CD4-positive, alpha-beta T cell treated with Interleukin-1 beta for 1 hour (primary cell): ENCODE results near the gene CD177.
"Not testable (repeated sequence)": the region's sequence is repeated elsewhere in the genome, so short reads cannot be mapped to it uniquely, and the experiment has no call there.

Source experiments
- DNase-seq, 2 donors: peaks; one replicate each; pipeline ENCODE4 v3.0.0-alpha.2; 2020 to 2022

CD177 gene

DNA sequence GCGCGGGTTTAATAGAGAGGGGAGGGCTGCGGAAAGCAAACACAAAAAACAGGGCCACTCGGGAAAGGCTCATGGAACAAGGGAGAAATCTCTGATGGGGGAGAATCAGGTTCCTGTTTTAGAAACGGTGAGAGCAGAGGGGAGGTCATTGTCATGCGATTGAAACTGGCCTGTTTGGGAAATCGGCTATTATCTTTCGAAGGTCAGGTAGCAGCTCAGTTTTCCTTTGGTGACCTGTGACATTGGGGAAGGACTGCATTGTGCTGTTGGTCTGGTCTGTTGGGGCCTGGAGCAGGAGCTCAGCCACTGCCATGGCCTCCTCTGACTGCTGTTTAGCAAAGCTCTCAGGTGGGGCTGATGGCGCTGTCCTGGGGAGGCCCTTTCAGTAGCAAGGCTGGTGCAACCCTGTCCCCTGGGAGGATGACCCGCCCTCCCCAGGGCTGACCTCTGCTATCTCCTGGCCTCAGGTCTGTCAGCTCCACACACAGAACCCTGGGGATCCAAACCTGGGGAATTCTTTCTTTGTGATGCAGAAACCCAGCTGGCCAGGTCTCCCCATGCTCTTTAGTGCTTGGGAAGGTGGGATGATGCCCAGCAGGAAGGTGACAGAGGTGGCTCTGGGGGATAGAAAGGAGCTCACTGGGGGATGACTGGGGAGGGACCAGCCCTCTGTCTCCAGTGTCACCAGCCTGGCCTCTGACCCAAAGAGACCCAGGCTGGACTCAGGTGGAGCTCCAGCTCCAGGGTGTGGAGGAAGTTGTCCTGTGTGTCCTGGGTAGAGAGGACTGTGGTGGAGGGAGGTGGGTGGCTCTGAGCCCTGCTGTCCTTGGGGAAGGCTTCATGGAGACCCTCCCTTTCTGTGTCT lies 21.2 kb upstream of the CD177 start:
- DNase-seq = no peak

DNA sequence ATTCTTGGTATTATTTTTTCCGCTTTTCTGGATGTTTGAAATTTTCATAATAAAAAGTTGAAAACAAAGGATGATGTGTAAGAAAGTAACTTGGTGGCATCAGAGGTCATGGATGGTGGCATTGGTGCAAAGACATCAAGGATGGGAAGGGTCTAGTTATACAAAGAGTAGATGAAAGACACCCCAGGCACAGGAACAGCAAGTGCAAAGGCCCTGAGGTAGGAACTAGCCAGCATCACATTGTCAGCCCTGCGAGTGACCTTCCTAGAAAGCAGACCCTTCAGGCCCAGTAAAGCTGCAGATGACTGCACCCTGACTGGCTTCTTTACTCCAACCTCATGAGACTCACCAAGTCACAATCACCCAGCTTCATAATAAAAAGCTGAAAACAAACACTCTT lies 17.0 kb upstream of the CD177 start:
- DNase-seq = not testable (repeated sequence)

DNA sequence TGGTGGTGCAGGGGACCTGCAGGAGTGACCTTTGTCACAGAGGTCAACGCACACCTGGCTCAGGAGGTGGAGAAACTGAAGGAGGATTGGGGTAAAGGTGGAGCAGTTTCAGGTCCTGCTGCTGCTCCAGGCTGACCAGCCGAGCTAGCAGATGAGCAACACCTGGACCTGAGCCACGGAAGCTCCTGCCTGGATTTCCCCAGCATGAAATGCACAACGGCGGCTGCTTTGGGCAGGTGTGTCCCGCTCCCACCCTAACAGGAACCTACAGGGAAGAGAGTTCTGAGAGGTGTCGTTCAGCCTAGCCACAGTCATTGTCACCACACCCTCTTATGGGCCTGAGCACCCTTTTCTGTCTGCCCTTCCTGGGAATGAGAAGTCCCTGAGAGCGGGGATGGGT lies 15.7 kb upstream of the CD177 start:
- no peak for DNase-seq

DNA sequence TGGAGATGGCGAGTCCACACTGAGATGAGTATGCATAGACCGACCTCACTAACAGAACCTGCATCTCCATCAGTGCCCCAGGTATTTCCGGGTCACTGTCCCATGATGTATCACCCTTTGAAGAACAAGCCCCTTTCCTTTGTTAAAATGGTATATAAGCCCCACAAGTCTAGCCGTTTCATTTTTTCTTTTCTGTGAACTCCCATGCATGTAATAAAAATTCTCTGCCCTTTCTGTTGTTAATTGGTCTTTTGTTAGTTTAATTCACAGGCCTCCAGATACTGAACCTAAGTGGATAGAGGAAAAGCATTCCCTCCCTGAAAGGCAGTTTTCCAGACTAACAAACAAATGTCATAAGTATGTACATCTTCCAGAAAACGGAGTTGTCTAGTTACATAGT lies 15.0 kb upstream of the CD177 start:
- no peak for DNase-seq

- DNase-seq = not testable (repeated sequence)
Measured at GRCh38 chr19:43339243-43339930, 14.1 kb upstream of the CD177 start.

DNA sequence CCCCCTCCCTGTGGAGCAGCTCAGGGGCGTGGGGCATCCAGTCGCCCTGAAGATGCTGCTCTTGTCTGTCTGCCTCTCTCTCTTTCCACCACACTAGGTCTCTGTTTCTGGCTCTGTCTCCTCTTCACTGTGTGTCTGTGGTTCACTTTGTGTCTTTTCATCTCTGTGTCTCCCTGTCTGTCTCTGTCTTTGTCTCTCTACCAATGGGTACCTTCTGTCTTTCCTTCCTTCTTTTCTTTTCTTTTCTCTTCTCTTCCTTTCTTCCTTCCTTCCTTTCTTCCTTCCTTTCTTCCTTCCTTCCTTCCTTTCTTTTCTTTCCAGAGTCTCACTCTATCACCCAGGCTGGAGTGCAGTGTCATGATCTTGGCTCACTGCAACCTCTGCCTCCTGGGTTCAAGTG lies 13.4 kb upstream of the CD177 start:
- not testable (repeated sequence) for DNase-seq

- DNase-seq = not testable (repeated sequence)
Measured at GRCh38 chr19:43341098-43341497, 12.4 kb upstream of the CD177 start.

GRCh38 chr19:43342104-43342503 lies 11.4 kb upstream of the CD177 start:
- not testable (repeated sequence) for DNase-seq

GRCh38 chr19:43344347-43344925 lies 9.1 kb upstream of the CD177 start:
- DNase-seq = not testable (repeated sequence)

DNA sequence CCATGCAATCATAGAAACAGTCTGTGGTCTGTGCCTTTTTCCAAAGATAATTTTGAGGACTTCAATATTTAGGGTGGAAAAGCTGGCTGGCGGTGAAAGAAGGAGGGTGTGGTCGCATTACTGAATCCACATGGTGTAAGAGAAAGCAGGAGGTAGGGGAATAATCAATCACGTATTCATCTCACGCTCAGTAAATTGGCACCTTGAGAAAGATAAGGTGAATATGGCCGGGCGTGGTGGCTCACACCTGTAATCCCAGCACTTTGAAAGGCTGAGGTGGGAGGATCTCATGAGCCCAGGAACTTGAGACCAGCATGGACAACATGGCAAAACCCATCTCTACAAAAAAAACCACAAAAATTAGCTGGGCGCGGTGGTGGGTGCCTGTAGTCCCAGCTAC lies 3.7 kb upstream of the CD177 start:
- DNase-seq = not testable (repeated sequence)

GRCh38 chr19:43351998-43352746 lies 1.3 kb upstream of the CD177 start:
- no peak for DNase-seq

DNA sequence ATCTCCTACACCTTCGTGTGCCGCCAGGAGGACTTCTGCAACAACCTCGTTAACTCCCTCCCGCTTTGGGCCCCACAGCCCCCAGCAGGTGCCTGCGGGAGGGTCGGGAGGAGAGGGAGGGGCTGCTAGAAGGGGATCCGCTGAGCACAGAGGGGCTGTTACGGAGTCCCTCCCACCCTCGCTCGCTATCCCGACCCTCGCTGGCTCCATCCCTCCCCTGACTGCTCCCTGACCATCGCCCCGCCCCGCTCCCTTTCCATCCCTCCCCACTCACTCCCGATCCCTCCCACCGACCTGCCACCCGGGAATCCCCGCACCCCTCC lies 780 bp downstream of the CD177 start:
- no peak for DNase-seq

DNA sequence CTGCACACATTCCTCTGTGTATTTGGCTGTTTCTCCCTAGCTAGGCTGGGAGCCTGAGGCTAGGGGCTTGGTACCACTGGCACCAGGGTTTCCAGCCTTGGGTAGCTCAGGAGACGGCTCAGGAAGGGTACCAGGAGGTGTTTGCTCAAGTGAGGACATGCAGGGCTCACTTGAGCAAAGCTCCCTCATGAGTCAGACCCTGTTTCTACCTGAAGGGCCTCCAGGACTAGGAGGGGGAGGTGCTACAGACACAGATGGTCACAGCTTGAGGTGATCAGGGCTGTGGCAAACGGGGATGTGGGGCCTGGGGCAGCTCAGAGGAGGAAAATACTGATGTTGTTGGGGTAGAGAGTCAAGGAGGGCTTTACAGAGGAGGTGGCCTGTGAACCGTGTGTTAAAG lies 3.3 kb downstream of the CD177 start:
- DNase-seq = not testable (repeated sequence)

DNA sequence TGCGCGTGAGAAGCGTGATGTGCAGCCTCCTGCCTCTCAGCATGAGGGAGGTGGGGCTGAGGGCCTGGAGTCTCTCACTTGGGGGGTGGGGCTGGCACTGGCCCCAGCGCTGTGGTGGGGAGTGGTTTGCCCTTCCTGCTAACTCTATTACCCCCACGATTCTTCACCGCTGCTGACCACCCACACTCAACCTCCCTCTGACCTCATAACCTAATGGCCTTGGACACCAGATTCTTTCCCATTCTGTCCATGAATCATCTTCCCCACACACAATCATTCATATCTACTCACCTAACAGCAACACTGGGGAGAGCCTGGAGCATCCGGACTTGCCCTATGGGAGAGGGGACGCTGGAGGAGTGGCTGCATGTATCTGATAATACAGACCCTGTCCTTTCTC lies 8.7 kb downstream of the CD177 start:
- DNase-seq = no peak

- no peak for DNase-seq
Measured at GRCh38 chr19:43362745-43363144, 9.3 kb downstream of the CD177 start.

DNA sequence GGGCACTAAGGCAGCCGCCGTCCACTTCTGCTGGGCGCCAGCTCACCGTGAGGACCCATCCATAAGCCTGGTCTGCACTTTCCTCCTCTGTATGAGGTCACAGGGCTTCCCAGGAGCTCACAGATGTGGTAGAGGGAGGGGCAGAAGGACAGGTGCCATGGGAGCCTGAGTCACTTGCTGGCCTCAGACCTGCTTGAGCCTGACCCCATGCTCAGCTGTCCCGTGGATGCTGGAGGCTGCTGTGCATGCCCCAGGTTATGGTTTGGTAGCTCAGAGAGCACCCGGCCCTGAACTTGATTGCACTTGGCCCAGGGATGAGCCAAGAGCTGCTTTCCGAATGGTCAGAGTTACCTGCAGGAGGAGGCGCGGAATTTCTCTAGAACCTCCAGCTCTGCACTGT lies 12.2 kb downstream of the CD177 start:
- DNase-seq = not testable (repeated sequence)

- no peak for DNase-seq
Measured at GRCh38 chr19:43367822-43368221, 14.3 kb downstream of the CD177 start.

DNA sequence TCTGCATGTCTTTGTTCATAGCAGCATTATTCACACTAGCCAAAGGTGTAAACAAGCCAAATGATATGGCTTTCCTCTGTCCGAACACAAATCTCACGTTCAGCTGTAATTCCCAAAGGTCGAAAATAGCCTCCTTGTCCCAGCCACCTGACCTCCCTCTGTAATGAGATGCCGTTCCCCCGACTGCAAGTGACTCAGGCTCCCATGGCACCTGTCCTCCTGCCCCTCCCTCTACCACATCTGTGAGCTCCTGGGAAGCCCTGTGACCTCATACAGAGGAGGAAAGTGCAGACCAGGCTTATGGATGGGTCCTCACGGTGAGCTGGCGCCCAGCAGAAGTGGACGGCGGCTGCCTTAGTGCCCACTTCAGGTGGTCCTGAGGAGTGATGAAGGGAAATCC lies 15.4 kb downstream of the CD177 start:
- DNase-seq = not testable (repeated sequence)

DNA sequence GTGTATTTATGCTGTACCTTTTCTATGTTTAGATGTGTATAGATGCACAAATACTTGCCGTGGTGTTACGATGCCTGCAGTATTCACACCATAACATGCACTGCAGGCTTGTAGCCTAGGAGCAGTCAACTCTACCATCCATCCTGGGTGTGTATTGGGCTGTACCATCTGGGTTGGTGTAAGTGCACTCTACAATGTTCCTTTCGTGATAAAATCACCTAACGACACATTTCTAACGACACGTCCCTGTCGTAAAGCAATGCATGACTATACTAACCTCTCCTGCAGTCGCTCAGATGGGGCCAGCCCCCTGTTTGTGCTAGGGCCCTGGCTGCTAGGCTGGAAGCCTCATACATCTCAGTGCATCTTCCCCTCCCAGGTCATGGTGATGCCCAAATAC lies 18.4 kb downstream of the CD177 start:
- no peak for DNase-seq

- DNase-seq = no peak
Measured at GRCh38 chr19:43372462-43372861, 19.0 kb downstream of the CD177 start.

GRCh38 chr19:43377624-43378023 lies 24.1 kb downstream of the CD177 start:
- DNase-seq = not testable (repeated sequence)

GRCh38 chr19:43380008-43380407 lies 26.5 kb downstream of the CD177 start:
- no peak for DNase-seq

DNA sequence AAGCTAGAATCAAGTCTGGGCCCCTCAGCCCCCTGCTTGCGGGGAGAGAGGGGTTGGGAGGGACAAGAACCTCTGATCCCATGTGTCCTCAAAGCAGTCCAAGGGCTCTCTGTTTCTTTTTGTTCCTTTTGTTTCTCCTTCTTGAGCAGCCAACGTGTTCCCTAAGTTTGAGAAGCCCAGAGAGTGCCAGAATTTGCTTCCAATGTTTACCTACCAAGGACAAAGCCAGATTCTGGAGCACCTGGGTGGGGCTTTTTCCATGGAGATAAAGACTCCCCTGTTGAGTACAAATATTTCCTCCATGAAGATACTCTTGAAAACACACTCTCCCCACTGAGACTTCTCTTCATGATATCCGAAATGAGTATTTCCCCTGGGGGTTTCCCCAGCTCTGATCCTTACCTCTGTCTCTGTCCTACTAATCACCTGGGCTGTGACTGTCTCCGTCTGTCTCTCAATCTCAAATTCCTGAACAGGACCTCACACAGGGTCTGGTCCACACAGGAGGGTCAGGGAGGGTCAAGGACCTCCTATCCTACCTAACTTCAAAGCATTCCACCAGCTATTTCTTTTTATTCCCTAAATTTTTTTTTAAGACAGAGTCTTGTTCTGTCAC lies 27.4 kb downstream of the CD177 start:
- no peak for DNase-seq
